IMR-90 (cell line): ENCODE data around the gene KIAA0825. TPM values are rescaled to one million over a fixed set of nuclear protein-coding genes. Genes with fewer than 3 reads are reported as not detected.

Experiments used
- ATAC-seq: fragments of 200-7000 bp; cut with Tn5 transposase; 2 replicates; pipeline ENCODE4 v1.9.1; 2020; ENCODE audit warnings: low read depth, mild to moderate bottlenecking, moderate library complexity
- BruUV-seq: library from RNA; stranded (reverse); fragments of 400-500 nt; replicated peaks from 2 replicates; lab custom pipeline; 2021; lab: Mats Ljungman, UMichigan
- CTCF ChIA-PET: fragments of 300-600 bp; formaldehyde crosslinking; extraction: SDS; loops from one replicate; lab custom pipeline; 2021; ENCODE audit warnings: antibody characterized with exemption; lab: Yijun Ruan, JAX
- POLR2A ChIA-PET: fragments of 300-600 bp; sonication (Branson Sonifier 250); formaldehyde crosslinking; loops from one replicate; lab custom pipeline; 2022; ENCODE audit warnings: antibody characterized with exemption; ENCODE audit not compliant: unreplicated experiment; lab: Charles Lee
- DNase-seq: peaks from one replicate; pipeline ENCODE4 v3.0.0; 2013
- H2AFZ ChIP-seq: replicated peaks from 2 replicates; pipeline ENCODE3; 2013; ENCODE audit warnings: low read length, mild to moderate bottlenecking; ENCODE audit not compliant: poor library complexity
- H2AK5ac ChIP-seq: 2 replicates; pipeline ENCODE4 v1.6.1; 2013; ENCODE audit warnings: low read depth, low read length, inconsistent platforms
- H2AK9ac ChIP-seq: replicated peaks from 2 replicates; pipeline ENCODE3; 2013; ENCODE audit warnings: mild to moderate bottlenecking, low read depth, low read length, moderate library complexity; ENCODE audit not compliant: poor library complexity
- H2BK120ac ChIP-seq: 2 replicates; pipeline ENCODE4 v1.6.1; 2013; ENCODE audit warnings: low read depth, low read length, inconsistent platforms
- H2BK15ac ChIP-seq: 3 replicates; pipeline ENCODE4 v1.6.1; 2013; ENCODE audit warnings: low read depth, low read length, inconsistent platforms
- H2BK20ac ChIP-seq: 2 replicates; pipeline ENCODE4 v1.6.1; 2013; ENCODE audit warnings: low read depth, mild to moderate bottlenecking, inconsistent platforms, low read length, moderate library complexity
- H2BK5ac ChIP-seq: 2 replicates; pipeline ENCODE4 v1.6.1; 2013; ENCODE audit warnings: mild to moderate bottlenecking, low read depth, low read length, inconsistent platforms; ENCODE audit not compliant: poor library complexity, severe bottlenecking
- H3K14ac ChIP-seq: replicated peaks from 2 replicates; pipeline ENCODE4 v1.6.1; 2013; ENCODE audit warnings: low read depth, low read length, inconsistent platforms
- H3K18ac ChIP-seq: 2 replicates; pipeline ENCODE4 v1.6.1; 2013; ENCODE audit warnings: low read depth, low read length, control low read depth
- H3K23ac ChIP-seq: 2 replicates; pipeline ENCODE4 v1.6.1; 2013; ENCODE audit warnings: low read depth, low read length, inconsistent platforms
- H3K27ac ChIP-seq: 2 replicates; pipeline ENCODE4 v1.5.1; 2013; ENCODE audit warnings: mild to moderate bottlenecking, control low read depth, low read length; ENCODE audit not compliant: insufficient read depth
- H3K27me3 ChIP-seq: 2 replicates; pipeline ENCODE4 v1.6.1; 2013; ENCODE audit warnings: low read length; ENCODE audit not compliant: control insufficient read depth, insufficient read depth
- H3K36me3 ChIP-seq: 2 replicates; pipeline ENCODE4 v1.6.1; 2013; ENCODE audit warnings: low read length, mixed read lengths; ENCODE audit not compliant: control insufficient read depth, insufficient read depth
- H3K4ac ChIP-seq: 2 replicates; pipeline ENCODE4 v1.6.1; 2013; ENCODE audit warnings: low read depth, low read length, inconsistent platforms
- H3K4me1 ChIP-seq: 2 replicates; pipeline ENCODE4 v1.6.1; 2013; ENCODE audit warnings: low read length, mixed read lengths; ENCODE audit not compliant: control insufficient read depth, insufficient read depth
- H3K4me2 ChIP-seq: 2 replicates; pipeline ENCODE4 v1.6.1; 2013; ENCODE audit warnings: low read depth, mild to moderate bottlenecking, control low read depth, low read length, moderate library complexity
- H3K4me3 ChIP-seq: 2 replicates; pipeline ENCODE4 v1.5.1; 2013; ENCODE audit warnings: low read depth, mild to moderate bottlenecking, control low read depth, low read length, moderate library complexity; ENCODE audit not compliant: insufficient read depth
- H3K56ac ChIP-seq: 2 replicates; pipeline ENCODE4 v1.6.1; 2013; ENCODE audit warnings: low read length, inconsistent platforms; ENCODE audit not compliant: insufficient read depth; ENCODE audit errors: extremely low read depth
- H3K79me1 ChIP-seq, 2 experiments: 2 replicates each; pipeline ENCODE4 v1.6.1; 2013; ENCODE audit warnings: low read length in 2 of 2, inconsistent platforms in 1 of 2, low read depth in 1 of 2
- H3K9ac ChIP-seq: 2 replicates; pipeline ENCODE4 v1.6.1; 2013; ENCODE audit warnings: low read depth, low read length, control low read depth
- H3K9me1 ChIP-seq: 2 replicates; pipeline ENCODE4 v1.6.1; 2013; ENCODE audit warnings: low read length, inconsistent platforms; ENCODE audit not compliant: insufficient read depth
- H3K9me3 ChIP-seq: 2 replicates; pipeline ENCODE4 v1.6.1; 2013; ENCODE audit warnings: low read length; ENCODE audit not compliant: control insufficient read depth, insufficient read depth
- H4K20me1 ChIP-seq: 2 replicates; pipeline ENCODE4 v1.6.1; 2013; ENCODE audit warnings: low read length, inconsistent platforms; ENCODE audit not compliant: insufficient read depth
- H4K5ac ChIP-seq: 2 replicates; pipeline ENCODE4 v1.6.1; 2013; ENCODE audit warnings: mild to moderate bottlenecking, low read depth, low read length, control low read depth
- H4K8ac ChIP-seq, 2 experiments: 2 replicates each; pipeline ENCODE4 v1.6.1; 2013; ENCODE audit warnings: low read depth in 2 of 2, low read length in 2 of 2, control low read depth in 1 of 2, inconsistent platforms in 1 of 2
- H4K91ac ChIP-seq: 2 replicates; pipeline ENCODE4 v1.6.1; 2013; ENCODE audit warnings: low read depth, low read length, inconsistent platforms; ENCODE audit not compliant: insufficient read depth
- BHLHE40 ChIP-seq: fragments of 150-350 bp; IDR thresholded peaks from 2 replicates; pipeline ENCODE4 v1.6.1; 2016; ENCODE audit warnings: mild to moderate bottlenecking, low read depth, low read length
- CEBPB ChIP-seq: IDR thresholded peaks from 2 replicates; pipeline ENCODE4 v1.6.1; 2012; ENCODE audit warnings: low read depth, low read length, improper control_type of control experiment
- CHD1 ChIP-seq: IDR thresholded peaks from 2 replicates; pipeline ENCODE4 v1.6.1; 2012; ENCODE audit warnings: low read depth, low read length, improper control_type of control experiment
- ELK1 ChIP-seq: fragments of 150-350 bp; IDR thresholded peaks from 2 replicates; pipeline ENCODE4 v1.6.1; 2016; ENCODE audit warnings: low read depth, mild to moderate bottlenecking, low read length, moderate library complexity, borderline replicate concordance
- FOS ChIP-seq: fragments of 150-350 bp; IDR thresholded peaks from 2 replicates; pipeline ENCODE4 v1.6.1; 2016; ENCODE audit warnings: low read depth, low read length
- MAFK ChIP-seq: IDR thresholded peaks from 2 replicates; pipeline ENCODE4 v1.6.1; 2012; ENCODE audit warnings: low read depth, low read length, improper control_type of control experiment
- MAZ ChIP-seq: IDR thresholded peaks from 2 replicates; pipeline ENCODE4 v1.6.1; 2012; ENCODE audit warnings: low read depth, mild to moderate bottlenecking, low read length, improper control_type of control experiment, moderate library complexity, borderline replicate concordance
- MXI1 ChIP-seq: IDR thresholded peaks from 2 replicates; pipeline ENCODE4 v1.6.1; 2012; ENCODE audit warnings: low read depth, mild to moderate bottlenecking, low read length, moderate library complexity, borderline replicate concordance
- NFE2L2 ChIP-seq: fragments of 150-350 bp; IDR thresholded peaks from 2 replicates; pipeline ENCODE4 v1.6.1; 2016; ENCODE audit warnings: low read depth, mild to moderate bottlenecking, low read length
- POLR2A ChIP-seq: IDR thresholded peaks from 2 replicates; pipeline ENCODE4 v1.6.1; 2012; ENCODE audit warnings: mild to moderate bottlenecking, low read depth, low read length
- RCOR1 ChIP-seq: IDR thresholded peaks from 2 replicates; pipeline ENCODE4 v1.6.1; 2012; ENCODE audit warnings: mild to moderate bottlenecking, low read length, improper control_type of control experiment; ENCODE audit not compliant: insufficient replicate concordance
- RFX5 ChIP-seq: IDR thresholded peaks from 2 replicates; pipeline ENCODE4 v1.8.0; 2012; ENCODE audit warnings: low read depth, mild to moderate bottlenecking, low read length, moderate library complexity
- WGBS, 2 experiments: methylation state at CpG; one replicate each; pipeline versions ENCODE4 v1.1.5 to v1.1.7; 2013; ENCODE audit warnings: missing lambda C conversion rate in 2 of 2; ENCODE audit not compliant: insufficient read length in 1 of 2; ENCODE audit errors: extremely low coverage in 2 of 2; 5-methylcytosine and 5-hydroxymethylcytosine counted together
- dilution Hi-C: fragments of 300-500 bp; cut with HindIII; formaldehyde crosslinking; loops from one replicate; pipeline ENCODE4 v1.14.3; 2018; ENCODE audit warnings: low sequenced_read_pairs; ENCODE audit not compliant: unreplicated experiment
- in situ Hi-C: fragments of 300-500 bp; cut with MboI; formaldehyde crosslinking; loops from 3 replicates; pipeline ENCODE4 v1.14.3; 2019; ENCODE audit warnings: low sequenced_read_pairs, inconsistent platforms, mixed read lengths
- intact Hi-C: fragments of 100-400 bp; cut with micrococcal nuclease; formaldehyde crosslinking; loops from 2 replicates; pipeline ENCODE4 v1.10.0; 2022
- polyA plus RNA-seq, 3 experiments: library from polyadenylated mRNA; depleted of rRNA; stranded (reverse); fragments of >200 nt; gene quantifications; 2 replicates each; pipeline ENCODE4 v1.2.3, GENCODE V29; 2012; ENCODE audit warnings: low replicate concordance in 1 of 3
- total RNA-seq: library from RNA; depleted of rRNA; stranded (reverse); fragments of >200 nt; gene quantifications from 2 replicates; pipeline ENCODE4 v1.2.3, GENCODE V29; 2012
- TF ChIP-seq, protein P1 (sequence below): fragments of 150-350 bp; IDR thresholded peaks from 2 replicates; pipeline ENCODE4 v1.6.1; 2017; ENCODE audit warnings: mild to moderate bottlenecking, antibody characterized with exemption, low read length, low read depth
- TF ChIP-seq, protein P2 (sequence below): conservative IDR thresholded peaks from 2 replicates; pipeline ENCODE4 v1.5.1; 2012; ENCODE audit warnings: mild to moderate bottlenecking, low read depth, low read length, improper control_type of control experiment

The KIAA0825 gene
- total and polyA plus RNA-seq, 2 of the 4 experiments (the other 2 are of a cell fraction): 0.46 to 1.8 TPM

- Histone ChIP-seq H3K4me3 (no peak overlapping the region), H4K91ac (no peak overlapping the region), H3K4me2 (no peak overlapping the region), H3K79me1 (no peaks in the 10 kb centered on the region), H3K36me3 (no peaks in the 10 kb centered on the region), H3K27me3 (no peaks in the 10 kb centered on the region), H4K5ac (no peak overlapping the region), H3K18ac (no peak overlapping the region), H3K23ac (no peak overlapping the region), H3K56ac (no peak overlapping the region), H2AK5ac (no peak overlapping the region), H4K8ac (no peak overlapping the region), H2BK20ac (no peak overlapping the region), H3K4ac (no peak overlapping the region), H3K14ac (no peak overlapping the region), H4K20me1 (no peaks in the 10 kb centered on the region), H2BK5ac (no peak overlapping the region), H3K9me3 (no peaks in the 10 kb centered on the region), H3K9me1 (no peaks in the 10 kb centered on the region), H2BK15ac (no peak overlapping the region), H3K27ac (no peak overlapping the region; the same call in 1 of the 2 replicates), H3K9ac (no peak overlapping the region), H2AK9ac (no peak overlapping the region), H2AFZ (no peak overlapping the region), H3K4me1 (no peaks in the 10 kb centered on the region; the same call in 1 of the 2 replicates), H2BK120ac (no peak overlapping the region)
- dilution Hi-C loops: no loop called here
- ATAC-seq (peak; percentile 73), DNase-seq (peak; percentile 82)
- 50% methylated on average over 2 of the region's 5 CpGs; no CpG with 5 or more reads in 1 of the 2 experiments for WGBS, 2 experiments
- TF ChIP-seq, protein P1, sequence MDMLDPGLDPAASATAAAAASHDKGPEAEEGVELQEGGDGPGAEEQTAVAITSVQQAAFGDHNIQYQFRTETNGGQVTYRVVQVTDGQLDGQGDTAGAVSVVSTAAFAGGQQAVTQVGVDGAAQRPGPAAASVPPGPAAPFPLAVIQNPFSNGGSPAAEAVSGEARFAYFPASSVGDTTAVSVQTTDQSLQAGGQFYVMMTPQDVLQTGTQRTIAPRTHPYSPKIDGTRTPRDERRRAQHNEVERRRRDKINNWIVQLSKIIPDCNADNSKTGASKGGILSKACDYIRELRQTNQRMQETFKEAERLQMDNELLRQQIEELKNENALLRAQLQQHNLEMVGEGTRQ: no peak
- TF ChIP-seq POLR2A: no peak
- no peak for TF ChIP-seq FOS
- TF ChIP-seq RFX5: no peak
- TF ChIP-seq MAFK: no peak
- TF ChIP-seq MAZ: no peak
- TF ChIP-seq CEBPB: no peak
- TF ChIP-seq CHD1: no peak
- TF ChIP-seq NFE2L2: no peak
- no peak for TF ChIP-seq RCOR1
- TF ChIP-seq, protein P2, sequence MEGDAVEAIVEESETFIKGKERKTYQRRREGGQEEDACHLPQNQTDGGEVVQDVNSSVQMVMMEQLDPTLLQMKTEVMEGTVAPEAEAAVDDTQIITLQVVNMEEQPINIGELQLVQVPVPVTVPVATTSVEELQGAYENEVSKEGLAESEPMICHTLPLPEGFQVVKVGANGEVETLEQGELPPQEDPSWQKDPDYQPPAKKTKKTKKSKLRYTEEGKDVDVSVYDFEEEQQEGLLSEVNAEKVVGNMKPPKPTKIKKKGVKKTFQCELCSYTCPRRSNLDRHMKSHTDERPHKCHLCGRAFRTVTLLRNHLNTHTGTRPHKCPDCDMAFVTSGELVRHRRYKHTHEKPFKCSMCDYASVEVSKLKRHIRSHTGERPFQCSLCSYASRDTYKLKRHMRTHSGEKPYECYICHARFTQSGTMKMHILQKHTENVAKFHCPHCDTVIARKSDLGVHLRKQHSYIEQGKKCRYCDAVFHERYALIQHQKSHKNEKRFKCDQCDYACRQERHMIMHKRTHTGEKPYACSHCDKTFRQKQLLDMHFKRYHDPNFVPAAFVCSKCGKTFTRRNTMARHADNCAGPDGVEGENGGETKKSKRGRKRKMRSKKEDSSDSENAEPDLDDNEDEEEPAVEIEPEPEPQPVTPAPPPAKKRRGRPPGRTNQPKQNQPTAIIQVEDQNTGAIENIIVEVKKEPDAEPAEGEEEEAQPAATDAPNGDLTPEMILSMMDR: no peak
- no peak for TF ChIP-seq ELK1
- TF ChIP-seq MXI1: no peak
- TF ChIP-seq BHLHE40: no peak
- CTCF ChIA-PET: interaction anchor here (0.5 to 0.6 kb wide), 2 partner anchors 497 to 897 kb away, joined by 3 to 6 read pairs; no protein-coding TSS in a partner anchor
- intact Hi-C loops: no loop called here
- in situ Hi-C loops: no loop called here
- POLR2A ChIA-PET: no interaction called here
- no TSS peak for BruUV-seq
Measured at GRCh38 chr5:94469894-94470329, 148.5 kb downstream of the KIAA0825 start.
